GM10266 (cell line): ENCODE results near the gene TCF15.

Experiments used
- DNase-seq: peaks from one replicate; pipeline ENCODE4 v3.0.0; 2012; ENCODE audit errors: extremely low spot score
- CTCF ChIP-seq: IDR thresholded peaks from 2 replicates; pipeline ENCODE4 v1.5.1; 2012; ENCODE audit warnings: mild to moderate bottlenecking, low read depth; ENCODE audit not compliant: control insufficient read depth, insufficient read depth; ENCODE audit errors: missing control alignments

Gene TCF15

GRCh38 chr20:556984-557383, 53.1 kb downstream of the TCF15 start:
- DNase-seq, result no peak
- no peak for TF ChIP-seq CTCF

GRCh38 chr20:555976-556385, 54.1 kb downstream of the TCF15 start:
- no peak for DNase-seq

More at GRCh38 chr20:555976-556385, 54.1 kb downstream of the TCF15 start:
- TF ChIP-seq CTCF, result no peak
